MG63 (cell line): ENCODE results near the gene ZNF692. TPM values are rescaled to one million over a fixed set of nuclear protein-coding genes. Genes with fewer than 3 reads are reported as not detected.
"Not testable (repeated sequence)": the region's sequence is repeated elsewhere in the genome, so short reads cannot be mapped to it uniquely, and the experiment has no call there.

Experiments used
- DNase-seq: peaks from one replicate; pipeline ENCODE4 v3.0.0-alpha.2; 2020
- H3K27me3 ChIP-seq: fragments of 250-450 bp; sonication (Bioruptor Pico); 2 replicates; pipeline ENCODE4 v1.5.1; 2020; ENCODE audit warnings: mild to moderate bottlenecking, moderate library complexity
- H3K36me3 ChIP-seq: fragments of 250-450 bp; sonication (Bioruptor Pico); 2 replicates; pipeline ENCODE4 v1.5.1; 2020; ENCODE audit warnings: mild to moderate bottlenecking, moderate library complexity
- H3K4me3 ChIP-seq: fragments of 250-450 bp; sonication (Bioruptor Pico); 2 replicates; pipeline ENCODE4 v1.5.1; 2020; ENCODE audit warnings: mild to moderate bottlenecking, moderate library complexity
- H3K9me3 ChIP-seq: fragments of 250-450 bp; sonication (Bioruptor Pico); 2 replicates; pipeline ENCODE4 v1.5.1; 2020; ENCODE audit warnings: mild to moderate bottlenecking, moderate library complexity
- total RNA-seq: library from RNA; depleted of rRNA; stranded (reverse); fragments of >200 nt; shearing (Covaris generic); gene quantifications from 2 replicates; pipeline ENCODE4 v1.2.3, GENCODE V29; 2014; ENCODE audit warnings: low replicate concordance; rRNA removed

The ZNF692 gene, protein sequence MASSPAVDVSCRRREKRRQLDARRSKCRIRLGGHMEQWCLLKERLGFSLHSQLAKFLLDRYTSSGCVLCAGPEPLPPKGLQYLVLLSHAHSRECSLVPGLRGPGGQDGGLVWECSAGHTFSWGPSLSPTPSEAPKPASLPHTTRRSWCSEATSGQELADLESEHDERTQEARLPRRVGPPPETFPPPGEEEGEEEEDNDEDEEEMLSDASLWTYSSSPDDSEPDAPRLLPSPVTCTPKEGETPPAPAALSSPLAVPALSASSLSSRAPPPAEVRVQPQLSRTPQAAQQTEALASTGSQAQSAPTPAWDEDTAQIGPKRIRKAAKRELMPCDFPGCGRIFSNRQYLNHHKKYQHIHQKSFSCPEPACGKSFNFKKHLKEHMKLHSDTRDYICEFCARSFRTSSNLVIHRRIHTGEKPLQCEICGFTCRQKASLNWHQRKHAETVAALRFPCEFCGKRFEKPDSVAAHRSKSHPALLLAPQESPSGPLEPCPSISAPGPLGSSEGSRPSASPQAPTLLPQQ
- 14.3 and 14.7 TPM in 2 replicates for total RNA-seq

DNA sequence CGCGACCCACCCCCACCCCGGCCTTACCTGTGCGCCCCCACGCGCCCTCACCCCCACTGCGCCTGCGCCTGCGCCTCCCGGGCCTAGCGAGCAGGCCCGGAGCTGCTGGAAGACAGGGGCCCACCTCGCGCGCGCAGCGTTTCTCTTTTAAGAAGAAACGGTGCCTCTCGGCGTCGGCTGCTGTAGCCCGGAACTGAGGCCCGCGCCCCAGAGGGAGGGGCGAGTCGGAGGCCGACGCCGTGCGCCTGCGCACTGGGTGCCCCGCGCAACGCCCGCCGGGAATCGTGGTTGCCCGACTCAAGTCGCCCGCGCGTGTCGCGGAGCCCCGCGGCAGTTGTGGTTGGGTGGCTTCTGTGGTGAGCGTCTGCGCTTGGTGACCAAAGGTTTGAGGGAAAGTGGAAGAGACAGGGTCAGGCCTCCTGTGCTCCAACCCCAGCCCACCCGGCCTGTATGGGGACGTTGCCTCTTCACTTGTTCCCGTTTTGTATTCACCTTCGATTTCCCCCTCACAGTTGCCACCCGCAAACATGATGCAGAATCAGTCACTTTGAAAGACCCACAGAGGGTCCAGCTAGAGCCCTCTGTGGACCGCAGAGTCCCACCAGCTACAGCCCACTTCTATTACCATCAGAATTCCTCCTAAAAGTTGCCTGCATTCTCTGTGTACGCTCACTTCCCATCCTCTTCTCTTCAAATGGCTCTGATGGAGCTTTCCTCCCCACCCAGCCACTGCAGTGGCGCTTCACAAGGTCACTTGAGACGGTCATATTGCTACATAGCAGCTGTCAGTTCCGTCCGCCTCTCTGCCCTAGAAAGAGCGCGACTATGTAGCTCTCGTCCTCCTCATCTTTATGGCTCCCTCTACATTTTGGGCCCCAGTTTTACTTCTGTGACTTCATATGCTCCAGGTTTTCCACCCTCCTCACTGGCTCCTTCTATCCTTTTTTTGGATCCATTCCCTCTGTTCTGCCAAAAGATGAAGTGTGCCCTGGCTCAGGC lies at the start of gene ZNF692:
Gene ZNF692, minus strand, starts transcription at position 195 of the 999 bp plus-strand sequence. CDS start 776 bp downstream, outside the sequence.
- Histone ChIP-seq H3K9me3 (no peaks in the 10 kb centered on the region), H3K36me3 (peaks cover 36% of the 10 kb centered on the region), H3K4me3 (peak within 1 kb of the TSS; percentile 74), H3K27me3 (no peaks in the 10 kb centered on the region)
- DNase-seq, result peak; percentile 98

DNA sequence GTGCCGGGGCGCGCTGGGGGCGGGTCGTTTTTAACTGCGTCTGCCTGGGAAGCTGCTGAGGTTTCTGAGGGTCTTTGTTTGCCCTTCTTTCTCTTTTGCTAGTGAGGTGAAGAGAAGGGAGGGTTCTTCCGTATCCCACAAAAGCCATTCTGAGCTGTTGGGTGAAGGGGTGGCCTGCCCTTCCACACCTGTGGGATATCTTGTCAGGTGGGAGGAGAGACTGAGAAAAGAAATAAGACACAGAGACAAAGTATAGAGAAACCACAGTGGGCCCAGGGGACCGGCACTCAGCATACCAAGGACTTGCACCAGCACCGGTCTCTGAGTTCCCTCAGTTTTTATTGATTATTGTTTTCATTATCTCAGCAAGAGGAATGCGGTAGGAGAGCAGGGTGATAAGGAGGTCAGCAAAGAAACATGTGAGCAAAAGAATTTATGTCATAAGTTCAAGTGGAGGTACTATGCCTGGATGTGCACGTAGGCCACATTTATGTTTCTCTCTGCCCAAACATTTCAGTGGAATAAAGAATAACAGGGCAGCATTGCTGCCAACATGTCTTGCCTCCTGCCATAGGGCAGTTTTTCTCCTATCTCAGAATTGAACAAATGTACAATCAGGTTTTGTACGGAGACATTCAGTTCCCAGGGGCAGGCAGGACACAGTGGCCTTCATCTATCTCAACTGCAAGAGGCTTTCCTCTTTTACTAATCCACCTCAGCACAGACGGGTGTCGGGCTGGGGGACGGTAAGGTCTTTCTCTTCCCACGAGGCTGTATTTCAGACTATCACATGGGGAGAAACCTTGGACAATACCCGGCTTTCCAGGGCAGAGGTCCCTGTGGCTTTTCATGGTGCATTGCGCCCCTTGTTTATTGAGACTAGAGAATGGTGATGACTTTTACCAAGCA lies 48.1 kb upstream of the ZNF692 start:
- Histone ChIP-seq H3K27me3 (no peaks in the 10 kb centered on the region), H3K9me3 (no peaks in the 10 kb centered on the region)
- no peak for DNase-seq

DNA sequence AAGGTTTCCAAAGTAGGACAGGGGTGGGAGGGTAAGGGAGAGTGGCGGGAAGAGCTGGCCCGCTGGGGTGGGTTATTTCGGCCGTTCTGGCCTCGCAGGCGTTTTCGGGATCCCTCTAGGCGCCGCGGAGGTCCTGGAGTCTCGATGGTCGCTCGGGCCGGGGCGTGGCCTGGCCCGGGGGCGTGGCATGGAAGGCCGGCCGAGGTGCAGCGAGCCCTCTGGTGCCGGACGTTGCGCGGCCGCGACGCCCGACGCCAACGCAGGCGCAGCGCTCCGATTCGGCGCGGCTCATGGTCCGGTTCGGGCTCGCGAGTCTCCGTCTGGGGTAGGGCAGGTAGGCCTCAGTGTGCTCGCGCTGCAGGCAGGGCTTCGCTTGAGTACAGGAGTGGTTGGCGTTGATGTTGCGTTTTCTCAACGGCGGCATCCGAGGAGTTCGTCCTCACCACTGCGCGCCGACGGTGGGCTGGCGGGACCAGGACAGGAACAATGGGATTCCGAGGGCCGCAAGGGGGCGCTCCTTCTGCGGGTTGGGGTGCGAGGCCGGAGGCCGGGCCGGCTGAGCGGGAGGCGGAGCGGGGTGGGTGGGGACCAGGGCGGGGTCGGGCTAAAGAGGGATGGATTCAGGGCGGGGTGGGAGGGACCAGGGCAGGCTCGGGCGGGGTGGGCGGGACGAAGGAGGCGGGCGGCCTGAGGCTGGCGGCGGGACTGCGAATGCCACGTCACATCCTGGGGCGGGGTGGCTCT lies 47.3 kb upstream of the ZNF692 start, which contains the start of gene PGBD2:
Gene PGBD2, plus strand, starts transcription at position 227 of the 744 bp plus-strand sequence. CDS start 7,628 bp downstream, outside the sequence.
- Histone ChIP-seq H3K4me3 (peak within 1 kb of the TSS; percentile 72), H3K9me3 (no peaks in the 10 kb centered on the region), H3K36me3 (no peaks in the 10 kb centered on the region), H3K27me3 (peaks cover 5% of the 10 kb centered on the region; the same call in 1 of the 2 replicates)
- peak; percentile 94 for DNase-seq

More for the DNA sequence above, 48.1 kb upstream of the ZNF692 start:
- Histone ChIP-seq H3K4me3 (peak overlapping the region; percentile 72), H3K36me3 (no peaks in the 10 kb centered on the region)

DNA sequence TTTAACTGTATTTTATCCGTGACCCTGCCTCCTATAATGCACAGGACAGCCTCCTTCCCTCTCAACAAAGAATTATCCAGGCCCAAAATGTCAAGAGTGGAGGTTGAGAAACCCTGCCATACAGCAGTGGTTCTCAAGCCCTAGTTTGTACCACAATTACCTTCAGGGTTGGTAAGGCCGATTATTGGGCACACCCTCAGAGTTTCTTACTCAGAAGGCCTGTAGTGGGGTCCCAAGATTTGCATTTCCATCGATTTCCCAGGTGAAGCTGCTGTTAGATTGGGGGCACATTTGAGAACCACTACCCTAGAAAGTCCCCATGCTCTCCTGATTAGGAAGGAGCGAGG lies 46.8 kb upstream of the ZNF692 start:
- no peak for DNase-seq
- Histone ChIP-seq H3K27me3 (peaks cover 9% of the 10 kb centered on the region; the same call in 1 of the 2 replicates), H3K4me3 (peak overlapping the region; percentile 72), H3K36me3 (no peaks in the 10 kb centered on the region), H3K9me3 (no peaks in the 10 kb centered on the region)

DNA sequence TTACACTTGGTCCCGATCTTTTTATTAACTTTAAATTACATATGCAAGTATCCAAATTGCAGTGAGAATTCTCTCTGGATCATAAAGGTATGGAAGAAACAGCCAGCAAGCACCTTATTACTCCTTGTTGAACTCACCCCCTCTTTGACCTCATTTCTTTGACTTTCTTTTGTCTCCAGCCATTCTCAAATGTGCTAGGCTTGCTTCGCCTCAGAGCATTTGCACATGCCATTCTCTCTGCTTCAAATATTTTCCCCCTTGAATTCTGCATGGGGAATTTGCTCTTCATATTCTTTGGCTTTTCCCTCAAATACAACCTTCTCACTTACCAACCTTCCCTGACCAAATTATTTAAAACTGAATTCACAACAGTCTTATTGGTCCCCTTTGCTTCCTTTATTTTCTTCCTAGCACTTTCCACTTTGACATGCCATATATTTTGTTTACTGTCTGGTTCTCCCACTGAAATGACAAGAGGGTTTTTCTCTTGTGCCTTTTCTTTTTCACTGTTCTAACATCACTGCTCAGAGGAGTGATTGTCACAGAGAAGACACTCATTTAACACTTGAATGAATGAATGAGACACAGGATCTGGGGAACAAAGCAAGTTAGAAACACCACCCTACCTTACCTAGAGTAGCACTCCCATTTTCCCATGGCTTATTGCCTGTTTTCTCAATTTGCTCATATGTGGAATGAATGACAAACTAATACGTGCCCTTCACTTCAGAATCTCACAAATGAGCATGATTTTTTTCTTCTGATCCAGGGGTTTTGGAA lies 45.7 kb upstream of the ZNF692 start:
- H3K9me3 ChIP-seq, result no peaks in the 10 kb centered on the region
- H3K36me3 ChIP-seq, result no peaks in the 10 kb centered on the region
- H3K4me3 ChIP-seq, result no peak overlapping the region
- DNase-seq, result no peak
- peaks cover 13% of the 10 kb centered on the region for H3K27me3 ChIP-seq

DNA sequence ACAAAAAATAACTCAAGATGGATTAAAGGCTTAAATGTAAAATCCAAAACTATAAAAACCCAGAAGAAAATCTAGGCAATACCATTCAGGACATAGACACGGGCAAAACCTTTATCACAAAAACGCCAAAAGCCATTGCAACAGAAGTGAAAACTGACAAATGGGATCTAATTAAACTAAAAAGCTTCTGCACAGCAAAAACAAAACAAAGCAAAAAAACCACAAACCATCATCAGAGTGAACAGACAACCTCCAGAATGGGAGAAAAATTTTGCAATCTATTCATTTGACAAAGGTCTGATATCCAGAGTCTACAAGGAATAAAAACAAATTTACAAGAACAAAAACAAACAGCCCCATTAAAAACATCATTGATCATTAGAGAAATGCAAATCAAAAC lies 42.7 kb upstream of the ZNF692 start:
- Histone ChIP-seq H3K9me3 (no peaks in the 10 kb centered on the region; the same call in 1 of the 2 replicates), H3K4me3 (no peak overlapping the region), H3K27me3 (peaks cover 13% of the 10 kb centered on the region), H3K36me3 (no peaks in the 10 kb centered on the region)
- no peak for DNase-seq

DNA sequence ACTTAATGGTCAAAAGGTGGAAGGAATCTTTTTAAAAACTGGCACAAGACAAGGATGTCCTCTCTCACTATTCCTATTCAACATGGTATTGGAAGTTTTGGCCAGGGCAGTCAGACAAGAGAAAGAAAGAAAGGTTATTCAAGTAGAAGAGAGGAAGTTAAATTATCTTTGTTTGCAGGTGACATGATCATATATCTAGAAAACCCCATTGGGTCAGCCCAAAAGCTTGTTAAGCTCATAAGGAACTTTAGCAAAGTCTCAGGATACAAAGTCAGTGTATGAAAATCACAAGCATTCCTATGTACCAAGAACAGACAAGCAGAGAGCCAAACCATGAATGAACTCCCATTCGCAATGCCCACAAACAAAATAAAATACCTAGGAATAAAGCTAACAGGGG lies 41.8 kb upstream of the ZNF692 start:
- H3K4me3 ChIP-seq, result no peak overlapping the region
- peaks cover 13% of the 10 kb centered on the region for H3K27me3 ChIP-seq
- H3K9me3 ChIP-seq, result no peaks in the 10 kb centered on the region; the same call in 1 of the 2 replicates
- DNase-seq, result no peak
- H3K36me3 ChIP-seq, result no peaks in the 10 kb centered on the region

DNA sequence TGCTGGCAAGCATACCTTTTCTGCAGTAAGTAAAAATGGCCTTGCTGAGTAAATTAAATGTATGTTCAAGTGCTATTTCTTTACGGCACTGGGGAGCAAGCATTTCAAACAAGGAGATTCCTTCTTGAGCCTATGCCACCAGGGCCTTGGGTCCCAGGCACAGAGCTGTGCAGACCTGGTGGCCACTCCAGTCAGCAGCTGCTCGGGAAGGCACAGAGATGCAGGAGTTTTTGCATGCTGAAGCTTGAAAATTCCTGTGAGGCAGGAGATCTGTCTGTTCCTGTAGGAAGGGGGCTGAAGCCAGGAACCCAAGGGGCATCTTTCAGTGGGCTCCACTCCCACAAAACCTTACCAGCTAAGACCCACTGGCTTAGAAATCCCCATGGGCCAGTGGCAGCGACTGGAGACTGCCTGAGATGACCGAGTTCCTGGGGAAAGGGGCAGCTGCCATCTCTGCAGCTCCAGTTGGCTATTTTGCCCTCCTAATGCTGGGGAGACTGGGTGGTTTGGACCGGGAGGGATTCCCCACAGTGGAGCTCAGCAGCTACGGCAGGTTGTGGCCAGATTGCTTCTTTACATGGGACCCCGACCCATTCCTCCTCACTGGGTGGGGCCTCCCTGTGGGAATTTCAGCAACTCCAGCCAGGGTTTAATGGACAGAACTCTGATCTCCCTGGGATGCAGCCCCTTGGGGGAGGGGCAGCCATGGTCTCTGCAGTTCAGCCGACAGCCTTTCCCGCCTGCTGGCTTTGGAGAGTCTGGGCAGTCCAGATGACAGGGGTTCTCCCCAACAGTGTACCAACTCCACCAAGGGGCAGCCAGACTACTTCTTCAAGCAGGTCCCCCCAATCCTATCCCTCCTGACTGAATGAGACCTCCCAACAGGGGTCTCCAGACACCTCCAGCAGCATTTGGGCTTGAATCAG lies 38.8 kb upstream of the ZNF692 start:
- Histone ChIP-seq H3K36me3 (no peaks in the 10 kb centered on the region), H3K27me3 (peaks cover 13% of the 10 kb centered on the region), H3K9me3 (no peaks in the 10 kb centered on the region; the same call in 1 of the 2 replicates), H3K4me3 (no peak overlapping the region)
- no peak for DNase-seq

DNA sequence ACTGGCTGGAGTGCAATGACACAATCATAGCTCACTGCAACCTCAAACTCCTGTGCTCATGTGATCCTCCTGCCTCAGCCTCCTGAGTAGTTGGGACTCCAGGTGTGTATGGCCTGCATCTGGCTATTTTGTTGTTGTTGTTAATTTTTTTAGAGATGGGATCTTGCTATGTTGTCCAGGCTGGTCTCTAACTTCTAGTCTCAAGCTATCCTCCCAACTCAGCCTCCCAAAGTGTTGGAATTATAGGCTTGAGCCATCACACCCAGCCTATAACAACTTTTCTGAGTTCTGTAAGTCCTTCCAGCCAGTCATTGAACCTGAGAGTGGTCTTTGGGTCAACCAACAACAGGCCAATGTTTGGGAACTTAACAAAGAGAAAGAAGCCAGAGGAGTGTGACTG lies 36.0 kb upstream of the ZNF692 start:
- DNase-seq, result no peak
- Histone ChIP-seq H3K4me3 (no peak overlapping the region), H3K27me3 (no peaks in the 10 kb centered on the region; the same call in 1 of the 2 replicates), H3K36me3 (no peaks in the 10 kb centered on the region), H3K9me3 (no peaks in the 10 kb centered on the region; the same call in 1 of the 2 replicates)

DNA sequence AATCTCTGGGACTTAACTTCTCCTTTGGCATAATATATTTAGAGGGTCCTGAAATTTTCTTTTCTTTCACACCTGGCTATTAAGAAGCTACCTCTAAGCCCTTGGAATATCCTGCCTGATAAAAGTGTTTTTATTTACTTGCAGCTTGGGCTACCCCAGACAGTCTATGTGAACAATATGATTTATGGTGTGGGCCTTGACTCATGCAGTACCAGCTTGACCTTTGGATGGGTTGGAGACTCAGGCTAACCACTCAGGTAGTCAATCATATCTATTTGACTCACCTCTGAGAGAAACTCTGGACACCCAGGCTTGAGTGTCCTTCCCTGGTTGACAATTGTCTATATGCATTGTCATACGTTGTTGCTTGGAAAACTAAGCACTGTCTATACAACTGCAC lies 33.7 kb upstream of the ZNF692 start:
- Histone ChIP-seq H3K27me3 (no peaks in the 10 kb centered on the region; the same call in 1 of the 2 replicates), H3K4me3 (no peak overlapping the region), H3K9me3 (no peaks in the 10 kb centered on the region), H3K36me3 (no peaks in the 10 kb centered on the region)
- no peak for DNase-seq

DNA sequence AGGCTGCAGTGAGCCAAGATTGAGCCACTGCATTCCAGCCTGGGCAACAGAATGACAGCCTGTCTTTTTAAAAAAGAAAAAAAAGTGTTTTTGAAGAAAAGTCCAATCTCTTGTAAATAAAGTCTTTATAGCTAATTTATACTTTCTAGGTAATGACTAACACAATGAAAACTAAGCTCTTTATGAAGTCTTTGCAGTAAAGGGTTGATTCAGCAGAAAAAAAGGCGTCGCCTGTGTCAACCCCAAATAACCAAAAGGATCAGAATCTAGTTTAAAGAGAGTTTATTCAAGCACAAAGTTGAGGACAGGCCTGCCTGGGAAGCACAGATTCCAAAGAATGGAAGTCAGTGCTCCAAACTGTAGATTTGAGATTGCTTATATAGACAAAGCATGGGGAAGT lies 32.9 kb upstream of the ZNF692 start:
- no peaks in the 10 kb centered on the region for H3K9me3 ChIP-seq
- DNase-seq, result no peak
- no peak overlapping the region for H3K4me3 ChIP-seq

DNA sequence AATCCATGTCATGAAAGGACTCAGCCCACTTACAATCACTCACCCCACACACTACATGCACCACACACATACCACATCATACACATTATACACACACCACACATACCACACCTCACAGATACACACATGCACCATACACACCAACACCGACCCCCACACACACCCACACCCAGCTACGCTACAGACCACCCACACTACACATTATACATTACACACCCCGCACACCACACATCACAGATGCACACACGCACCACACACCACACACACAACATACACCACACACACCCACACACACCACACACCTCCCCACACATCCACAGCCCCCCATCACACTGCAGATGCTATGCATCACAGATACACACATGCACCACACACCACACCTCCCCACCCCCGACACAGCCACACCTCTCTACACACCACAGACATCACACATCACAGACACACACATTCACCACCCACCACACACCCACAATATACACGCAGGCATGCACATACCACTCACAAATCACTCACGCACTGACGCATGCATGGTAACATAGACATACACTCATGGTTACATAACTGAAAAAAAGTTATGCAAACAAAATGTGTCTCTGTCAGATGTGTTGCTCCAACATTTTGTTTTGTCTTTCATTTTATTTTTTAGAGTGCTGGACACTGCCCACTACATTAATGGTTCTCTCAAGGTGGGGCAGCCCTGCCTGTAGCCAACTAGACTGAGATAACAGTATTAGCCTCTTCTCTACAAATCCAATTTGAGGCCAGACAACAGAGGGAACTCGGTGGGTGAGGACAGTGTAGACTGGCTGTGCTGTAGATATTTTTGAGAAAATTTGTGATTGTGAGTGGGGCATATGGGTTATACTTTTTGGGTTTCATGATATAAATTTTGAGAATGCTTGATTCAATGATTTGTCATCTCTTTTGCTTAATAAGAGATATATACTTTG lies 31.9 kb upstream of the ZNF692 start:
- no peak overlapping the region for H3K4me3 ChIP-seq
- DNase-seq, result no peak

More for the DNA sequence above, 32.9 kb upstream of the ZNF692 start:
- Histone ChIP-seq H3K27me3 (no peaks in the 10 kb centered on the region; the same call in 1 of the 2 replicates), H3K36me3 (no peaks in the 10 kb centered on the region)

DNA sequence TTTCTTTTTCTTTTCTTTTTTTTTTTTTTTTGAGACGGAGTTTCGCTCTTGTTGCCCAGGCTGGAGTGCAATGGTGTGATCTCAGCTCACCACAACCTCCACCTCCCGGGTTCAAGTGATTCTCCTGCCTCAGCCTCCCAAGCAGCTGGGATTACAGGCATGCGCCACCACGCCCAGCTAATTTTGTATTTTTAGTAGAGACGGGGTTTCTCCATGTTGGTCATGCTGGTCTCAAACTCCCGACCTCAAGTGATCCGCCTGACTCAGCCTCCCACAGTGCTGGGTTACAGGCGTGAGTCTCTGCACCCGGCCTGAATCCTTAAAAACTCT lies 31.0 kb upstream of the ZNF692 start:
- not testable (repeated sequence) for H3K36me3 ChIP-seq, DNase-seq, H3K4me3 ChIP-seq, H3K27me3 ChIP-seq, H3K9me3 ChIP-seq

More for the DNA sequence above, 31.9 kb upstream of the ZNF692 start:
- Histone ChIP-seq H3K36me3 (no peaks in the 10 kb centered on the region), H3K9me3 (no peaks in the 10 kb centered on the region), H3K27me3 (no peaks in the 10 kb centered on the region; the same call in 1 of the 2 replicates)
